Non-pigmented ciliary epithelial cell (primary cell): Measurements from ENCODE around the gene TMEM135.
A peak's percentile ranks its signal among the peaks of the same experiment; 100 is the strongest.
"Not testable (repeated sequence)": the region's sequence is repeated elsewhere in the genome, so short reads cannot be mapped to it uniquely, and the experiment has no call there.

Experiments used
- DNase-seq: peaks from one replicate; pipeline ENCODE4 v3.0.0-alpha.2; 2010; ENCODE audit warnings: low read depth

TMEM135 gene

DNA sequence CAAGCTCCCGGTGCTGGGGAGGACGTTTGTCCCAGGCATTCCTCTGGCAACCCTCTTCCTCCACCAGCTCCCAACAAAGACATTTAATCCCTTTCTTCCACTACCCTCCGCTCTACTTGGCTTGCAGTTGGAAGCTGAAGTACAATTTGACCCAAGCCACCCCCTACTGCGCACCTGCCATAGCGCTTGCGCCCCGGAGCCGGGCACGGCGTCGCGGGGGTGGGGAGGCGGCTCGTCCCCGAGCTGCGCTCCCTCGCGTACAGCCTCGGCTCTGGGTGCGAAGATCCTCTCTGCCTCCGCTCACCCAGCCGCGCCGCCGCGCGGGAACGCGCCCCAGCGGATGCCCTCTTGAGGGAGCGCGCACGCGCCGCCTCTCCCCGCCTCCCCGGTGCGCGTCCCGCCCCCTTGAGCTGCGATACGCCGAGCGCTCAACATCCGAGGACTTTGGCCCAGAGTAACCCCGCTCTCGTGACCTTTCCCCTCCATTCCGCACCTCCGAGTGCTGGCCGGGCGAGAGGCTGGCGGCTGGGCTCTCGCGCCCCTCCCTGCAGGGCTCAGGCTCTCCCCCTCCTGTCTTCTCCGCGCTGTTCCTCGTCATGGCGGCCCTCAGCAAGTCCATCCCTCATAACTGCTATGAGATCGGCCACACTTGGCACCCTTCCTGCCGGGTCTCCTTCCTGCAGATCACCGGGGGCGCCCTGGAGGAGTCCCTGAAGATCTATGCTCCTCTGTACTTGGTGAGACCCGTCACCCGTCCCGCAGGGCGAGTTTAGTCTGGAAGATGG is at the start of gene TMEM135:
Gene TMEM135 (plus strand): TSS at position 485 of the 785 bp plus-strand sequence. CDS start 112 bp downstream, at position 597.
- peak; percentile 38 for DNase-seq

DNA sequence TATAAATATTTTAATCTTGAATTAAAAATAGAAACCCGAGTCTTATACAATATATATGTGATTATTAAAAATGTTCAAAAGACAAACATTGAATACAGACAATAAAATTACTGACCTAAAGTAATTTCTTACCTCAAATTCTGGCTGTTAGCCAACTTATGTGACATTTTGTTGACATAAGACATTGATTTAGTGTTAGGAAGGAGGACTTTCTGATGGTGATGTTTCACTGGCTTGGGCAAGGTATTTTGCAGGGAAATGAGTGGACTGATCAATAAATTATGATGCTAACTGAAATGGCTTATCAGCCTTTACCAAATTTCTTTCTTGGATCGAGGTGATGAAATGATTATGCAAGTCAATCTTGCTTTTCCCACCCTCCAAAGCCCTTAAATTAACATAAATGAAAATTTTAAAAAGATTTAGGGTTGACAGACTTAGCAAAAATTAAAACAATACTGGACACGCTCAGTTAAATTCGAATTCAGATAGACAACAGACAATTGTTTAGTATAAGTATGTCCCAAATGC is 49.3 kb upstream of the TMEM135 start:
- DNase-seq: no peak

GRCh38 chr11:86990031-86990430 is 47.7 kb upstream of the TMEM135 start:
- DNase-seq: no peak

DNA sequence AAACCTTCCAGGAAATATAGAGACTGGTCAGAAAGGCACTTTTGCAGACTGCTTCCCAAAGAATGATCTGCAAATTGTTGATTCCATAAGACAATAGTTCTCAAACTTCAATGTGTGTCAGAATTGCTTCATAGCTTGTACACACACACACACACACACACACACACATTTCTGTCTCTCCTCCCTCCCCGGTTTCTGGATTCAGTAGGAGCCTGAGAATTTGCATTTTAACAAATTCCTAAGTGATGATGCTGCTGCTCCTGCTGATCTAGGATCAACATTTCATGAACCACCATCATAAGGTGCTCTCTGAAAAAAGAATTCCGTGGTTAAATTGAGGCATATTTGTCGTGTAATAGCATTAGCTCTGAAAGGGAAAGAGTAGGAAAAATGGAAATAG is 47.2 kb upstream of the TMEM135 start:
- peak; percentile 52 for DNase-seq

GRCh38 chr11:86991341-86991740 is 46.4 kb upstream of the TMEM135 start:
- no peak for DNase-seq

DNA sequence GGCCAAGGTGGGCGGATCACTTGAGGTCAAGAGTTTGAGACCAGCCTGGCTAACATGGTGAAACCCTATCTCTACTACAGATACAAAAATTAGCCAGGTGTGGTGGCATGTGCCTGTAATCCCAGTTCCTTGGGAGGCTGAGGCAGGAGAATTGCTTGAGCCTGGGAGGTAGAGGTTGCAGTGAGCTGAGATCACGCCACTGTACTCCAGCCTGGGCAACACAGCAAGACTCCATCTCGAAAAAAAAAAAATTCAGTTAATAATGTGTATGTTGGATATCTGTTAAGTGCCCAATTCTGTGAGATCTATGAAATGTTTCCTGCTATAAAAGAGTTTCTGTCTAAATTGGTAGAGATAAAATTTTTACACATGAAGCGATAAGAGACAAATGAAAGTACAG is 45.4 kb upstream of the TMEM135 start:
- DNase-seq: not testable (repeated sequence)

- no peak for DNase-seq
These were observed 44.7 kb upstream of the TMEM135 start for GRCh38 chr11:86993031-86993430.

GRCh38 chr11:86996953-86997570 is 40.7 kb upstream of the TMEM135 start:
- DNase-seq: no peak

GRCh38 chr11:86999388-86999787 is 38.3 kb upstream of the TMEM135 start:
- DNase-seq: no peak

- no peak for DNase-seq
These were observed 37.6 kb upstream of the TMEM135 start for GRCh38 chr11:86999859-87000753.

- no peak for DNase-seq
These were observed 34.8 kb upstream of the TMEM135 start for GRCh38 chr11:87002918-87003317.

DNA sequence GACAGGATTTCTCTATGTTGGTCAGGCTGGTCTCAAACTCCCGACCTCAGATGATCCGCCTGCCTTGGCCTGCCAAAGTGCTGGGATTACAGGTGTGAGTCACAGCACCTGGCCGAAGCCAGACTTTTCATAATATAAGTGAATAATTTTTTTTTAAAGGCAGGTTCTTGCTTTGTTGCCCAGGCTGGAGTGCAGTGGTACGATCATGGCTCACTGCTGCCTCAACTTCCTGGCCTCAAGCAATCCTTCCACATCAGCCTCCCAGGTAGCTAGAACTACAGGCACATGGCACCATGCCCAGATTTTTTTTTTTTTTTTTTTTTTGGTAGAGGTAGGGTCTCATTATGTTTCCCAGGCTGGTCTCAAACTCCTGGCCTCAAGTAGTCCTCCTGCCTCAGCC is 33.5 kb upstream of the TMEM135 start:
- DNase-seq: not testable (repeated sequence)

GRCh38 chr11:87005569-87005921 is 32.2 kb upstream of the TMEM135 start:
- no peak for DNase-seq

GRCh38 chr11:87006035-87006434 is 31.7 kb upstream of the TMEM135 start:
- no peak for DNase-seq

GRCh38 chr11:87007963-87008362 is 29.8 kb upstream of the TMEM135 start:
- no peak for DNase-seq

GRCh38 chr11:87012089-87012488 is 25.6 kb upstream of the TMEM135 start:
- DNase-seq: no peak

DNA sequence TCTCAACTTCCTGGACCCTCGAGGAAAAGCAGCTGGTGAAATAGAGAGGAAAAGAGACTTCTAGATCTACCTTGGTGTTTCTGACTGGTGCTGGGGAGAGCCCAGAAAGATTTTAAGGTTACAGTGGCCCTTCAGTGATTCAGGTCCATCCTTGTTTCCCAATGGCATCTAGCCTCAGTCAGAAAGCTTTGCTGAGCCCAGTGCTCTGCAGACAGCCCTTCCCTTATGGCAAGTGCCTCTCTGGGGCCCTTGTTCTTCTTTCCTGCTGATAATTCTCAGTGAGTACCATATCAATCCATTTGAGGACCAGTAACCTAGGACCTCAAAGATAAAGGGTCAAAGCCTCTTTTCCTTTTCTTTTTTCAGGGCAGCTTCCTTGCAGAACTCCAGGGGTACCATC is 25.1 kb upstream of the TMEM135 start:
- no peak for DNase-seq

GRCh38 chr11:87013912-87014825 is 23.6 kb upstream of the TMEM135 start:
- DNase-seq: no peak

DNA sequence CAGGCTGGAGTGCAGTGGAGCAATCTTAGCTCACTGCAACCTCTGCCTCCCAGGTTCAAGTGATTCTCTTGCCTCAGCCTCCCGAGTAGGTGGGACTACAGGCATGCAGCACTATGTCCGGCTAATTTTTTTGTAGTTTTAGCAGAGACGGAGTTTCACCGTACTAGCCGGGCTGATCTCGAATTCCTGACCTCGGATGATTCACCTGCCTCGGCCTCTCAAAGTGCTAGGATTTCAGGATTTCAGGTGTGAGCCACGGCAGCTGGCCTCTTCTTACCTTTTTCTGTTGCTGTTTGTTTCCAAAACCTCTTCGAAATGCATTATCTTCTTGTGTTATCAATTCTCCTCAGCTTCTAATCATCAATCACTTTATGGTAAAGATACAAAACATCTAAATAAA is 22.1 kb upstream of the TMEM135 start:
- no peak for DNase-seq

GRCh38 chr11:87019613-87020271 is 18.0 kb upstream of the TMEM135 start:
- no peak for DNase-seq

DNA sequence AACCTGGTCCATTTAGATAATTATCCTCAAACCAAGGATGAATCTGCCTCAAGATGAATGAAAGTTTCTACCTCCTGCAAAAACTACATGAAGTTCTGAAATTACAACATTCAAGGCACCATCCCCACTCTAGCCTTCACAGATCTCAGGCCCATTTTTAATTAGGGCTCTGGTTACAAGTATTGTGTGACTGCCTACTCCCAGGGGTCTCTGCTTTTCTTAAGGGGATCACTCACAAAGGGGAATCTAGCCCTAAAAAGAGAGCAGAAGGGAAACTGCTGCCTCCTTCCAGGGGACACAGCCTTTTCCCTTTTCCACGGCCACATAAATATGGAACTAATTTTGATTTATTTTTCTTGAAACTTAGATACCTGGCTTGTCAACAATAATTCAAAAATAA is 17.4 kb upstream of the TMEM135 start:
- DNase-seq: no peak
